WI38 (cell line): Measurements from ENCODE around the gene VWCE.

Experiments
- H3K4me3 ChIP-seq: 2 replicates; pipeline ENCODE4 v1.5.1; 2011; ENCODE audit warnings: low read depth, mild to moderate bottlenecking, control low read depth, low read length
- CTCF ChIP-seq: IDR thresholded peaks from 2 replicates; pipeline ENCODE4 v1.5.1; 2012; ENCODE audit warnings: low read depth, mild to moderate bottlenecking, control low read depth, low read length

VWCE gene

GRCh38 chr11:61279934-61280659 is 15.0 kb downstream of the VWCE start:
- TF ChIP-seq CTCF = no peak

GRCh38 chr11:61278001-61278470 is 17.1 kb downstream of the VWCE start:
- no peak overlapping the region for H3K4me3 ChIP-seq
- TF ChIP-seq CTCF = no peak

More at GRCh38 chr11:61279934-61280659, 15.0 kb downstream of the VWCE start:
- no peak overlapping the region for H3K4me3 ChIP-seq

- no peak for TF ChIP-seq CTCF
- no peak overlapping the region for H3K4me3 ChIP-seq
Measured at GRCh38 chr11:61277186-61278000, 17.7 kb downstream of the VWCE start.

GRCh38 chr11:61275191-61275590 is 19.9 kb downstream of the VWCE start:
- no peak for TF ChIP-seq CTCF

GRCh38 chr11:61274084-61274483 is 21.0 kb downstream of the VWCE start:
- H3K4me3 ChIP-seq = no peak overlapping the region

More at GRCh38 chr11:61275191-61275590, 19.9 kb downstream of the VWCE start:
- no peak overlapping the region for H3K4me3 ChIP-seq

GRCh38 chr11:61273178-61274078 is 21.7 kb downstream of the VWCE start:
- H3K4me3 ChIP-seq = no peak overlapping the region
- no peak for TF ChIP-seq CTCF

More at GRCh38 chr11:61274084-61274483, 21.0 kb downstream of the VWCE start:
- no peak for TF ChIP-seq CTCF
